Astrocyte (in vitro differentiated cells and primary cell): ENCODE data around the gene SREBF2. TPM values are rescaled to one million over a fixed set of nuclear protein-coding genes. Genes with fewer than 3 reads are reported as not detected.

Experiments used
- DNase-seq: peaks from one replicate; pipeline ENCODE4 v3.0.0-alpha.2; 2010; ENCODE audit warnings: low read depth
- FAIRE-seq: peaks from 2 replicates; lab custom pipeline; 2011; peaks lifted over from hg19 to GRCh38; lab: Jason Lieb, UNC
- H2AFZ ChIP-seq: 2 replicates; pipeline ENCODE4 v1.6.0; 2012; ENCODE audit warnings: low read depth, low read length, inconsistent platforms
- H3K27ac ChIP-seq: 2 replicates; pipeline ENCODE4 v1.5.1; 2011; ENCODE audit warnings: low read depth, low read length, inconsistent platforms
- H3K27me3 ChIP-seq: 2 replicates; pipeline ENCODE4 v1.6.0; 2011; ENCODE audit warnings: low read length, inconsistent platforms; ENCODE audit not compliant: insufficient read depth
- H3K36me3 ChIP-seq: 2 replicates; pipeline ENCODE4 v1.5.1; 2011; ENCODE audit warnings: low read length, inconsistent platforms; ENCODE audit not compliant: insufficient read depth
- H3K4me1 ChIP-seq: 2 replicates; pipeline ENCODE4 v1.5.1; 2011; ENCODE audit warnings: low read length, inconsistent platforms; ENCODE audit not compliant: insufficient read depth
- H3K4me2 ChIP-seq: 2 replicates; pipeline ENCODE4 v1.6.0; 2012; ENCODE audit warnings: low read length, inconsistent platforms
- H3K4me3 ChIP-seq: 2 replicates; pipeline ENCODE4 v1.5.1; 2011; ENCODE audit warnings: low read depth, mild to moderate bottlenecking, low read length, inconsistent platforms; ENCODE audit not compliant: insufficient read depth
- H3K79me2 ChIP-seq: 2 replicates; pipeline ENCODE4 v1.6.0; 2012; ENCODE audit warnings: mild to moderate bottlenecking, low read length, inconsistent platforms; ENCODE audit not compliant: insufficient read depth
- H3K9ac ChIP-seq: 2 replicates; pipeline ENCODE4 v1.6.0; 2012; ENCODE audit warnings: mild to moderate bottlenecking, low read length, inconsistent platforms
- H3K9me3 ChIP-seq: 2 replicates; pipeline ENCODE4 v1.5.1; 2012; ENCODE audit warnings: low read depth, mild to moderate bottlenecking, low read length, inconsistent platforms; ENCODE audit not compliant: insufficient read depth
- H4K20me1 ChIP-seq: 2 replicates; pipeline ENCODE4 v1.6.0; 2012; ENCODE audit warnings: low read length, inconsistent platforms; ENCODE audit not compliant: insufficient read depth
- H3K27ac Mint-ChIP-seq: one replicate; pipeline ENCODE4 v1.8.0; 2021; ENCODE audit warnings: mild to moderate bottlenecking, mixed read lengths; ENCODE audit not compliant: unreplicated experiment
- H3K27me3 Mint-ChIP-seq: one replicate; pipeline ENCODE4 v1.8.0; 2021; ENCODE audit warnings: low read depth, mixed read lengths; ENCODE audit not compliant: unreplicated experiment
- H3K36me3 Mint-ChIP-seq: one replicate; pipeline ENCODE4 v1.8.0; 2021; ENCODE audit warnings: low read depth, mixed read lengths; ENCODE audit not compliant: unreplicated experiment
- H3K4me1 Mint-ChIP-seq: one replicate; pipeline ENCODE4 v1.8.0; 2021; ENCODE audit warnings: low read depth, mixed read lengths; ENCODE audit not compliant: unreplicated experiment
- H3K4me3 Mint-ChIP-seq: one replicate; pipeline ENCODE4 v1.8.0; 2021; ENCODE audit warnings: mild to moderate bottlenecking, moderate library complexity, mixed read lengths; ENCODE audit not compliant: unreplicated experiment
- H3K9me3 Mint-ChIP-seq: one replicate; pipeline ENCODE4 v1.8.0; 2021; ENCODE audit warnings: mild to moderate bottlenecking, mixed read lengths; ENCODE audit not compliant: unreplicated experiment
- CTCF ChIP-seq: IDR thresholded peaks from 2 replicates; pipeline ENCODE4 v1.5.1; 2011; ENCODE audit warnings: low read depth, mild to moderate bottlenecking, inconsistent platforms, low read length, moderate library complexity; ENCODE audit not compliant: insufficient read depth
- EZH2 ChIP-seq: IDR thresholded peaks from 2 replicates; pipeline ENCODE4 v1.6.1; 2012; ENCODE audit warnings: mild to moderate bottlenecking, low read length, inconsistent platforms; ENCODE audit not compliant: insufficient read depth
- total RNA-seq: library from RNA; stranded (reverse); gene quantifications from 2 replicates; pipeline ENCODE4 v1.2.1, GENCODE V29; 2021

SREBF2 gene
- total RNA-seq, 1 donor from 2014 or later, result 83.9 TPM

GRCh38 chr22:41801886-41802285 is 31.0 kb upstream of the SREBF2 start:
- peaks cover 12% of the 10 kb centered on the region for H3K4me1 Mint-ChIP-seq
- DNase-seq (no peak), FAIRE-seq (no peak)
- no peak overlapping the region for H3K4me3 ChIP-seq
- peaks cover 15% of the 10 kb centered on the region for H3K4me1 ChIP-seq
- H3K27ac ChIP-seq, result no peak overlapping the region
- H3K79me2 ChIP-seq, result peaks cover 23% of the 10 kb centered on the region
- H3K9me3 Mint-ChIP-seq, result no peaks in the 10 kb centered on the region
- no peak overlapping the region for H2AFZ ChIP-seq
- peak overlapping the region; percentile 97 for H3K4me2 ChIP-seq
- no peak overlapping the region for H3K27ac Mint-ChIP-seq
- H3K36me3 ChIP-seq, result no peaks in the 10 kb centered on the region
- no peak for TF ChIP-seq EZH2
- TF ChIP-seq CTCF, result no peak
- no peak overlapping the region for H3K9ac ChIP-seq
- H3K27me3 ChIP-seq, result no peaks in the 10 kb centered on the region
- H3K27me3 Mint-ChIP-seq, result no peaks in the 10 kb centered on the region
- peak overlapping the region; percentile 92 for H3K4me3 Mint-ChIP-seq
- no peaks in the 10 kb centered on the region for H3K9me3 ChIP-seq
- H4K20me1 ChIP-seq, result peaks cover 9% of the 10 kb centered on the region
- H3K36me3 Mint-ChIP-seq, result no peaks in the 10 kb centered on the region

- H3K36me3 Mint-ChIP-seq, result peaks cover 7% of the 10 kb centered on the region
- Histone ChIP-seq H4K20me1 (peaks cover 16% of the 10 kb centered on the region), H3K79me2 (peaks cover 23% of the 10 kb centered on the region), H2AFZ (no peak overlapping the region), H3K27me3 (no peaks in the 10 kb centered on the region), H3K4me2 (no peak overlapping the region), H3K9me3 (no peaks in the 10 kb centered on the region), H3K36me3 (no peaks in the 10 kb centered on the region), H3K9ac (no peak overlapping the region), H3K4me1 (peaks cover 7% of the 10 kb centered on the region), H3K4me3 (no peak overlapping the region), H3K27ac (no peak overlapping the region)
- H3K9me3 Mint-ChIP-seq, result no peaks in the 10 kb centered on the region
- TF ChIP-seq CTCF, result no peak
- TF ChIP-seq EZH2, result no peak
- peaks cover 10% of the 10 kb centered on the region for H3K4me1 Mint-ChIP-seq
- no peaks in the 10 kb centered on the region for H3K27me3 Mint-ChIP-seq
- no peak overlapping the region for H3K27ac Mint-ChIP-seq
- FAIRE-seq (no peak), DNase-seq (no peak)
- no peak overlapping the region for H3K4me3 Mint-ChIP-seq
Observed at GRCh38 chr22:41805639-41806038, 27.3 kb upstream of the SREBF2 start.

- H3K9me3 ChIP-seq, result no peaks in the 10 kb centered on the region
- H3K36me3 ChIP-seq, result no peaks in the 10 kb centered on the region
- H2AFZ ChIP-seq, result no peak overlapping the region
- no peak overlapping the region for H3K4me3 Mint-ChIP-seq
- H4K20me1 ChIP-seq, result peaks cover 7% of the 10 kb centered on the region
- peaks cover 11% of the 10 kb centered on the region for H3K36me3 Mint-ChIP-seq
- DNase-seq, result no peak
- TF ChIP-seq EZH2, result no peak
- no peak for TF ChIP-seq CTCF
- H3K27ac ChIP-seq, result no peak overlapping the region
- H3K4me3 ChIP-seq, result no peak overlapping the region
- H3K9me3 Mint-ChIP-seq, result no peaks in the 10 kb centered on the region
- FAIRE-seq, result no peak
- H3K27ac Mint-ChIP-seq, result no peak overlapping the region
- H3K9ac ChIP-seq, result no peak overlapping the region
- H3K4me1 Mint-ChIP-seq, result no peaks in the 10 kb centered on the region
- H3K4me1 ChIP-seq, result no peaks in the 10 kb centered on the region
- peaks cover 3% of the 10 kb centered on the region for H3K79me2 ChIP-seq
- no peaks in the 10 kb centered on the region for H3K27me3 ChIP-seq
- H3K4me2 ChIP-seq, result no peak overlapping the region
- H3K27me3 Mint-ChIP-seq, result no peaks in the 10 kb centered on the region
Observed at GRCh38 chr22:41808400-41808799, 24.5 kb upstream of the SREBF2 start.
